GM12801 (cell line): ENCODE data around the gene ASCC3.

ENCODE experiments used
- TF ChIP-seq, protein P1 (sequence below): IDR thresholded peaks from one replicate; pipeline ENCODE4 v1.5.1; 2011; ENCODE audit warnings: control low read depth; ENCODE audit not compliant: insufficient read length; ENCODE audit errors: extremely low read depth

The ASCC3 gene

DNA sequence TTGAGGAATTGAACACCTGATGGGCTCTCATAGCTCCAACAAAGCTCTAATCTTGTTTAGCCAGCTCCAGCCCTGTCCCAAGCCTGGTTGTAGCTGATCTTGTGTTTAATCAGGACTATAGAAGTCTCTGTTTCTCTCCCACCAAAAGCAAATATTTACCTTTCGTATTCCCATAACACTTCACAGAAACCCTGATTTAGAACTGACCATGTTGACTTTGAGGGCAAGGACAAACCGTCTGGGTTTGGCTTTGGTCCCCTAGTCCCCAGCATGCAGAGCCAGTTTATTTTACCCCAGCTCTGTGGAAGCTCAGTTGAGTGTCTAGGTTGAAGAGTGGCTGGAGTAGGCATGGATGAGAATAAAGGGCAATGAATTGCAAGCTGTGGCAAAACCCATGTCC, 398.4 kb downstream of the ASCC3 start:
- TF ChIP-seq, protein P1, sequence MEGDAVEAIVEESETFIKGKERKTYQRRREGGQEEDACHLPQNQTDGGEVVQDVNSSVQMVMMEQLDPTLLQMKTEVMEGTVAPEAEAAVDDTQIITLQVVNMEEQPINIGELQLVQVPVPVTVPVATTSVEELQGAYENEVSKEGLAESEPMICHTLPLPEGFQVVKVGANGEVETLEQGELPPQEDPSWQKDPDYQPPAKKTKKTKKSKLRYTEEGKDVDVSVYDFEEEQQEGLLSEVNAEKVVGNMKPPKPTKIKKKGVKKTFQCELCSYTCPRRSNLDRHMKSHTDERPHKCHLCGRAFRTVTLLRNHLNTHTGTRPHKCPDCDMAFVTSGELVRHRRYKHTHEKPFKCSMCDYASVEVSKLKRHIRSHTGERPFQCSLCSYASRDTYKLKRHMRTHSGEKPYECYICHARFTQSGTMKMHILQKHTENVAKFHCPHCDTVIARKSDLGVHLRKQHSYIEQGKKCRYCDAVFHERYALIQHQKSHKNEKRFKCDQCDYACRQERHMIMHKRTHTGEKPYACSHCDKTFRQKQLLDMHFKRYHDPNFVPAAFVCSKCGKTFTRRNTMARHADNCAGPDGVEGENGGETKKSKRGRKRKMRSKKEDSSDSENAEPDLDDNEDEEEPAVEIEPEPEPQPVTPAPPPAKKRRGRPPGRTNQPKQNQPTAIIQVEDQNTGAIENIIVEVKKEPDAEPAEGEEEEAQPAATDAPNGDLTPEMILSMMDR = no peak

DNA sequence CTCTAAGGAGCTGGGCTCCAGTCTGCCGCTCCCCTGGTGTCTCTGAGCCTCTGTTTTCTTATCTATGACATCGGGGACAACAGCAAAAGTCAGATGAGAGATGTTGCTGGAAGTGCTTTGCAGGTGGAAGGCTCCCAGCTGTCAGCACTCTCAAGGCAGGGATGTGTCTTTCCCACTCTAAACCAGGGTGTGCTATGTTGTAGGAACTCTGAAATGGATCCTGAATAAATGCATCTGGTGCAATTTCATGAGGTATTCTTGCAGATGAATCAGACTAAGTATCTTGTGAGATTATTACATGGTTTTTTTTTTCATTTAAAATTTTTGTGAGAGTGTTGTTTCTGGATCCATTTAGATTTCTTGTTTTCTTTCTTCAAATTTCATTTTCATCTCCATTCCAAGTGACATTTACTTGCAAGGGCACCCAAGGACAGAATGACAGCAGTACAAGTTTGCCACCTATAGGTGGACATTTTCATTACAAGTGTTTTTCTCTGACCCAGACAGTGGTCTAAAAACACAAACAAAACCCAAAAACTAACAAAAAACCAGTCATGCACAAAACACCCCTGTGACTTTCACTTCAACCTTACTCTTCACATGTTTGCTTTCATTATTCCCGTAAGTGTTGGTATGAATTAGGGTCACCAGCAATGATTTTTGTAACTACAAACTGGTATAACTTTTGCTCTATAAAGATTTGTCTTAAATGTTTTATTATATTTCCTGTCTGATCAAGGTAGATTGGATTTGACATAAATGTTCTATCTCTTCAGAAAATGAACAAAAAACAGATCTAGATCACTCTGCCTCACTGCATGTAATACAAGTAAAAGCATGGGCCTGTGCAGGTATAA, 401.7 kb downstream of the ASCC3 start:
- TF ChIP-seq, protein P1 = no peak

DNA sequence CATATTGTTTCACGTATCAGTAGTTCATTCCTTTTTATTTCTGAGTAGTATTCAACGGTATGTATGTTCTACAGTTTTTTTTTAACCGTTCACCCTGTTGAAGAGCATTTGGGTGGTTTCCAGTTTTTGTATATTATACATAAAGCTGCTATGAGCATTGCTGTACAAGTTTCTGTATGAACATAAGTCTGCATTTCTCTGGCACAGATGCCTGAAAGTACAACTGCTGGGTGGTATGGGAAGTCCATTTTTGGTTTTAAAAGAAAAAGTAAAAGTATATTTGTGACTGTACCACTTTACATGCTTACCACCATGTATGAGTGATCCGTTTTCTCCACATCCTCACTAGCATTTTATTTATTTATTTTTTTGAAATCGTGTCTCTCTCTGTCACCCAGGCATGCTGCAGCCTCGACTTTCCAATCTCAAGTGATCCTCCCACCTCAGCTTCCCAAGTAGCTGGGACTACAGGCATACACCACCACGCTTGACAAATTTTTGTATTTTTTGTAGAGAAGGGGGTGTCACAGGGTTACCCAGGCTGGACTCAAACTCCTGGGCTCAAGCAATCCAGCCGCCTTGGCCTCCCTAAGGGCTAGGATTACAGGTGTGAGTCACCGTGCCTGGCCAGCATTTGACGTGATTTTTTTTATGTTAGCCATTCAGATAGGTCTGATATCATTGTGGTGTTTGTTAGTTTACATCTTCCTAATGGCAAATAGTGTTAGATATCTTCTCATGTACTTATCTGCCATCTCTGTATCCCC, 405.4 kb downstream of the ASCC3 start:
- TF ChIP-seq, protein P1 = no peak

DNA sequence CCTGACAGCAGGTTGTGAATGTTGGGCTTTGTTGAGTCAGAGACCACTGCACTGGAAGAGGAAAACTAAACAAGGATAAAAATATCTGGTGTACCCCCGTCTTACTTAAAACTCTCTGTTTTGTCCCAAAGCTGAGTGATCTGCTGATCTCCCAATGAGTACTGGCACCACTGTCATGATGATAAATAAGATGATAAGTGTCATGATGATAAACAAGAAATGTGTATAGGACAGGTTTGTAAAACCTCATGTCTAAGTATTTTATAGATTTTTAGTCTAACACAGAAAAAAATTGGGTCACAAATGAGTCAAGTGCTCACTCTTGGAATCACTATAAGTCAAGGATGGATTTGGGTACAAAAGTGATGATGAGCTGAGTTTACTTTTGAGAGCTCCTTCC, 407.9 kb downstream of the ASCC3 start:
- TF ChIP-seq, protein P1 = no peak

DNA sequence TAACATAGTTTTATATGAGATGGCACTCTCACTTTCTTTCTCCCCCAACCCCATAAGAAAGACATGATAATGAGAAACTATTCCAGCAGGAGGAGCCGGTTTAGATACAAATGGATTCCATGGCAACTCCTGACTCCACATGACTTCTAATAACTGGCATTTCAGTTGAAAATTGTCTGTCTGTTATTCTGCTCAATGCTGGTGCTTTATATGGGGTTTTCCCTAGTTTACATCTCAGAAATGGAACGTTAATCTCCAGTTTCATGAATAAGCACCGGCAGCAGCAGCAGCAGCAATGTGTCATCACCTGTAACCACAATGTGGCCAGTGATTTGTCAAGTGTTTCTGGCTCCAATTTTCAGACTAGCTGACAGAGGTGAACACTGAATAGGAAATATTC, 408.5 kb downstream of the ASCC3 start:
- TF ChIP-seq, protein P1 = no peak

DNA sequence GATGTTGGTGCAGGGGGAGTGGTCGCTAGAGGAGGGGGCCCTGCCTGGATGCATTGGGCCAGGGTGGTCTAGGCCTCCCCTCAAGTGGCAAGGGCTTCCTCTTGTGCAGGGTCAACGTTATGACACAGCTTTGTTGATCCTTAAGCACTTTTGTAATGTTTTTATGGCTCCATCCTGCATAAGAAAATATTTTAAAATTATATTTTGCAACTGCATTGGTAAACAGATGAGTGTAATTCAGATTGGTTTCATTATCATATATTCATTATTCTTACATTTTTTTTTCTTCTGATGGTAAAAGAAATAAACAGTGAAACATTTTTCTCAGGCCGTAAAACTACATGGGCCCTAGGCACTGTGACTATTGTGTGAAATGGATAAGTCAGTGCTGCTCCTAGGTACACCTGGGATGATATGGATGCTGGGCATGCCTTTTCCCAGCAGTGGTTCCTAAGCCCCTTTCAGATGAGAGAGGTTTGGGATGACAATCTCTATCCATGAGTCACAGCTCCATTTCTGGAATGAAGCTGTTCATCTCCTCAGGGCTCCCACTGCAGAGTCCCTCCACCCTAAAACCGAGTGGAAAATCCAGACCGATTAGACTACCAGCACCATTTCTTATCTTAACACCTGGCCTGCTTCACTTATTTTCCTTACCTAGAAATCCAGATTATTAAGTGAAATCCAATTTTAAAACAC, 410.6 kb downstream of the ASCC3 start:
- TF ChIP-seq, protein P1 = no peak

DNA sequence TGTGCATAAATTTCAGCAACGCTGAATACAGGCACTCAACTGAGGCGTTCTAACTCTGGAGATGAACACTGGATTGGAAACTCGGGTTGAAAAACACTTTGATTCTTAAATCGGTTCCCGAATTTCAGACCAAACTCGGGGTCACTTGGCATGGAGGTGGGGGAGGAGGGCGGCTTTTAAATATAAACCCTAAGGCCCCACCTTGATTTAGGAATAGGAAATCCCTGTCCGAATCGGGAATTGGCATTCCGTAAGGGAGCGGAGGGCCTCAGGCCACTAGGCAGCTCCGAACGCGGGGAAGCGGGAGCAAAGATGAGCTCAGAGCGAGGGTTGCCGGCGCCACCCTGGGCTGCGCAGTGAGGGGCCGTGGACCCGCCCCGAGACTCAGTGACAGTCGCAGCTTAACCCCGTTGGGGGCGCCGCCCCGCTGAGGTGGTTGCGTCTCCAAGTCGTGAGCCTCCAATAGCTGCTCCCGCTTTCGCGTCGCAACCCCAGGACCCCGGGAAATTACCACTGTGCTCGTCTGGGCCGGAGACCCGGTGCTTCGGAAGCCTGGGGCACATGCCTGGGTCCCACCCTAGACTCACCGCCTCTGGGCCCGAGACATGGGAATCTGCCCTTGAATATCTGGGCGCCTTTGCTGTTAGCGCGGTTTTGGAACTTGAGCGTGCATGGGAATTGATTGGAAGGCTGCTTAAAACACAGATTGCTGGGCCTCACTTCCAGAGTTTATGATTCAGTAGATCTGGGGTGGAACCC, 411.8 kb downstream of the ASCC3 start:
- TF ChIP-seq, protein P1 = no peak
